Adrenal gland (tissue), 5 donors: ENCODE data around the gene ADIPOR1.

Source experiments
- CTCF ChIP-seq, 6 experiments: fragments of 450-650 bp in 4 of 6; fragments of 200-600 bp in 2 of 6; sonication (generic) in 1 of 6; IDR thresholded peaks; 1 replicate in 5 of 6; 2 replicates in 1 of 6; pipeline versions ENCODE4 v1.5.1 to v1.8.0; 2016 to 2021; ENCODE audit warnings: antibody characterized with exemption in 6 of 6, mild to moderate bottlenecking in 2 of 6, moderate library complexity in 1 of 6
- POLR2A ChIP-seq, 2 donors: fragments of 450-650 bp; IDR thresholded peaks; one replicate each; pipeline ENCODE4 v1.6.1; 2017; ENCODE audit warnings: antibody characterized with exemption in 2 of 2, mild to moderate bottlenecking in 2 of 2, moderate library complexity in 1 of 2
- donor health status: DM: no; HTN: no; CAD: no.

GRCh38 chr1:202956969-202957368 is 1.1 kb downstream of the ADIPOR1 start:
- TF ChIP-seq POLR2A (IDR thresholded peaks at IDR 0.05) (no peak), CTCF (IDR thresholded peaks at IDR 0.05) (no peak)
